ENCODE data around the gene SEC16A. TPM values are rescaled to one million over a fixed set of nuclear protein-coding genes. Genes with fewer than 3 reads are reported as not detected.

The SEC16A gene
- total and polyA plus RNA-seq, 4 donors = 11.1 to 61.0 (median 58.1) TPM

- ATAC-seq (ENCODE audit: low FRiP score) (no peak), DNase-seq (no peak)
- peaks cover 0 to 4% of the 10 kb centered on the region in 2 donors for H3K36me3 ChIP-seq (ENCODE audit: control insufficient read depth in 1 of 2, insufficient read depth in 2 of 2, low read length in 1 of 2)
- H3K4me3 ChIP-seq (ENCODE audit: low read length in 2 of 2) = no peak overlapping the region
- WGBS, 2 donors = 90 to 94% methylated on average over 13 of the region's 13 CpGs
- H3K27me3 ChIP-seq (ENCODE audit: control insufficient read depth in 1 of 2, insufficient read depth in 2 of 2, low read length in 1 of 2) = no peaks in the 10 kb centered on the region
- H3K27ac ChIP-seq (ENCODE audit: low read depth in 1 of 2, low read length in 2 of 2) = no peak overlapping the region
- intact Hi-C loops (cut with DNase I) = no loop called here
- no peaks in the 10 kb centered on the region for H3K9me3 ChIP-seq (ENCODE audit: control insufficient read depth, low read length)
- no peaks in the 10 kb centered on the region for H3K4me1 ChIP-seq (ENCODE audit: control insufficient read depth in 1 of 2, insufficient read depth in 2 of 2, low read length in 2 of 2)
Measured at GRCh38 chr9:136395020-136395340, 87.9 kb downstream of the SEC16A start.

GRCh38 chr9:136394312-136395019, 88.4 kb downstream of the SEC16A start:
- H3K4me1 ChIP-seq (ENCODE audit: control insufficient read depth in 1 of 2, insufficient read depth in 2 of 2, low read length in 2 of 2) = no peaks in the 10 kb centered on the region
- no peak overlapping the region for H3K27ac ChIP-seq (ENCODE audit: low read depth in 1 of 2, low read length in 2 of 2)
- intact Hi-C loops (cut with DNase I) = no loop called here
- ATAC-seq (ENCODE audit: low FRiP score) = no peak
- no peaks in the 10 kb centered on the region for H3K27me3 ChIP-seq (ENCODE audit: control insufficient read depth in 1 of 2, insufficient read depth in 2 of 2, low read length in 1 of 2)
- no peak overlapping the region for H3K4me3 ChIP-seq (ENCODE audit: low read length in 2 of 2)
- H3K36me3 ChIP-seq (ENCODE audit: control insufficient read depth in 1 of 2, insufficient read depth in 2 of 2, low read length in 1 of 2) = peaks cover 0 to 4% of the 10 kb centered on the region in 2 donors
- H3K9me3 ChIP-seq (ENCODE audit: control insufficient read depth, low read length) = no peaks in the 10 kb centered on the region
- WGBS, 2 donors = 94 to 95% methylated on average over 21 of the region's 21 CpGs
- no peak for DNase-seq

GRCh38 chr9:136393531-136393930, 89.3 kb downstream of the SEC16A start:
- no peak overlapping the region for H3K27ac ChIP-seq (ENCODE audit: low read depth in 1 of 2, low read length in 2 of 2)
- H3K36me3 ChIP-seq (ENCODE audit: control insufficient read depth in 1 of 2, insufficient read depth in 2 of 2, low read length in 1 of 2) = peaks cover 0 to 4% of the 10 kb centered on the region in 2 donors
- no peaks in the 10 kb centered on the region for H3K9me3 ChIP-seq (ENCODE audit: control insufficient read depth, low read length)
- no peaks in the 10 kb centered on the region for H3K4me1 ChIP-seq (ENCODE audit: control insufficient read depth in 1 of 2, insufficient read depth in 2 of 2, low read length in 2 of 2)
- DNase-seq (no peak), ATAC-seq (ENCODE audit: low FRiP score) (no peak)
- intact Hi-C loops (cut with DNase I) = no loop called here
- 85 to 87% methylated on average over 17 of the region's 17 CpGs for WGBS, 2 donors
- no peaks in the 10 kb centered on the region for H3K27me3 ChIP-seq (ENCODE audit: control insufficient read depth in 1 of 2, insufficient read depth in 2 of 2, low read length in 1 of 2)
- no peak overlapping the region for H3K4me3 ChIP-seq (ENCODE audit: low read length in 2 of 2)

GRCh38 chr9:136392538-136393449, 90.0 kb downstream of the SEC16A start:
- peak; percentile 30 for ATAC-seq (ENCODE audit: low FRiP score)
- WGBS, 2 donors = 84 to 87% methylated on average over 21 of the region's 21 CpGs
- no peaks in the 10 kb centered on the region for H3K9me3 ChIP-seq (ENCODE audit: control insufficient read depth, low read length)
- H3K4me3 ChIP-seq (ENCODE audit: low read length in 2 of 2) = no peak overlapping the region
- DNase-seq = no peak
- intact Hi-C loops (cut with DNase I) = no loop called here
- H3K4me1 ChIP-seq (ENCODE audit: control insufficient read depth in 1 of 2, insufficient read depth in 2 of 2, low read length in 2 of 2) = no peaks in the 10 kb centered on the region
- H3K27ac ChIP-seq (ENCODE audit: low read depth in 1 of 2, low read length in 2 of 2) = no peak overlapping the region
- peaks cover 0 to 4% of the 10 kb centered on the region in 2 donors for H3K36me3 ChIP-seq (ENCODE audit: control insufficient read depth in 1 of 2, insufficient read depth in 2 of 2, low read length in 1 of 2)
- no peaks in the 10 kb centered on the region for H3K27me3 ChIP-seq (ENCODE audit: control insufficient read depth in 1 of 2, insufficient read depth in 2 of 2, low read length in 1 of 2)

GRCh38 chr9:136391737-136392537, 90.9 kb downstream of the SEC16A start:
- no peaks in the 10 kb centered on the region for H3K4me1 ChIP-seq (ENCODE audit: control insufficient read depth in 1 of 2, insufficient read depth in 2 of 2, low read length in 2 of 2)
- H3K27me3 ChIP-seq (ENCODE audit: control insufficient read depth in 1 of 2, insufficient read depth in 2 of 2, low read length in 1 of 2) = no peaks in the 10 kb centered on the region
- H3K4me3 ChIP-seq (ENCODE audit: low read length in 2 of 2) = no peak overlapping the region
- 90 to 92% methylated on average over 27 to 28 of the region's 28 CpGs for WGBS, 2 donors
- H3K9me3 ChIP-seq (ENCODE audit: control insufficient read depth, low read length) = no peaks in the 10 kb centered on the region
- ATAC-seq (ENCODE audit: low FRiP score) (peak; percentile 42), DNase-seq (no peak)
- intact Hi-C loops (cut with DNase I) = no loop called here
- no peak overlapping the region for H3K27ac ChIP-seq (ENCODE audit: low read depth in 1 of 2, low read length in 2 of 2)
- peaks cover 0 to 4% of the 10 kb centered on the region in 2 donors for H3K36me3 ChIP-seq (ENCODE audit: control insufficient read depth in 1 of 2, insufficient read depth in 2 of 2, low read length in 1 of 2)

Small RNAs within 50 kb of the gene (microRNA-seq; reads per million reads assigned to microRNA genes)
- 0 to 0.99 reads per million in 2 donors for gene MIR4673

Other genes starting within 250 kb of the SEC16A start
- gene QSOX2, start 237.2 kb downstream of the SEC16A start, total RNA-seq = 1 to 10 TPM; 6.8 to 7.9 TPM
- 1 to 10 TPM; 1.0 to 5.7 TPM for gene QSOX2, start 237.2 kb downstream of the SEC16A start, polyA plus RNA-seq
- gene CCDC187, start 178.9 kb downstream of the SEC16A start, total RNA-seq = not detected
- not detected for gene CCDC187, start 178.9 kb downstream of the SEC16A start, polyA plus RNA-seq
- gene GPSM1, start 155.5 kb downstream of the SEC16A start, total RNA-seq = 10 to 100 TPM; 22.7 to 28.9 TPM
- gene GPSM1, start 155.5 kb downstream of the SEC16A start, polyA plus RNA-seq = 10 to 100 TPM in 1 of 2 donors, 1 to 10 TPM in 1; 6.9 to 53.7 TPM
- gene DNLZ, start 119.3 kb downstream of the SEC16A start, total RNA-seq = 10 to 100 TPM; 15.5 to 18.1 TPM
- gene DNLZ, start 119.3 kb downstream of the SEC16A start, polyA plus RNA-seq = 10 to 100 TPM; 12.4 to 14.4 TPM
- 1 to 10 TPM; 2.6 to 5.3 TPM for gene CARD9, start 109.4 kb downstream of the SEC16A start, total RNA-seq
- gene CARD9, start 109.4 kb downstream of the SEC16A start, polyA plus RNA-seq = 1 to 10 TPM; 1.4 to 4.4 TPM
- 1 to 10 TPM; 6.8 to 7.7 TPM for gene SNAPC4, start 82.9 kb downstream of the SEC16A start, total RNA-seq
- gene SNAPC4, start 82.9 kb downstream of the SEC16A start, polyA plus RNA-seq = 10 to 100 TPM in 1 of 2 donors, 1 to 10 TPM in 1; 1.6 to 13.9 TPM
- gene ENTR1, start 72.4 kb downstream of the SEC16A start, total RNA-seq = 10 to 100 TPM; 27.1 to 39.0 TPM
- gene ENTR1, start 72.4 kb downstream of the SEC16A start, polyA plus RNA-seq = 10 to 100 TPM; 15.0 to 47.2 TPM
- gene PMPCA, start 72.4 kb downstream of the SEC16A start, total RNA-seq = 10 to 100 TPM; 31.2 to 38.8 TPM
- gene PMPCA, start 72.4 kb downstream of the SEC16A start, polyA plus RNA-seq = 10 to 100 TPM; 16.2 to 72.0 TPM
- 10 to 100 TPM in 1 of 2 donors, 1 to 10 TPM in 1; 8.6 to 14.9 TPM for gene INPP5E, start 43.2 kb downstream of the SEC16A start, total RNA-seq
- gene INPP5E, start 43.2 kb downstream of the SEC16A start, polyA plus RNA-seq = 10 to 100 TPM in 1 of 2 donors, 1 to 10 TPM in 1; 2.8 to 15.6 TPM
- gene NOTCH1, start 63.0 kb upstream of the SEC16A start, total RNA-seq = 10 to 100 TPM; 47.4 to 81.6 TPM
- gene NOTCH1, start 63.0 kb upstream of the SEC16A start, polyA plus RNA-seq = 1 to 10 TPM; 3.1 to 8.5 TPM
- 100 to 1,000 TPM in 1 of 2 donors, 10 to 100 TPM in 1; 78.6 to 308 TPM for gene EGFL7, start 179.9 kb upstream of the SEC16A start, total RNA-seq
- 10 to 100 TPM; 13.1 to 32.0 TPM for gene EGFL7, start 179.9 kb upstream of the SEC16A start, polyA plus RNA-seq
- 10 to 100 TPM; 26.9 to 31.5 TPM for gene AGPAT2, start 204.4 kb upstream of the SEC16A start, total RNA-seq
- gene AGPAT2, start 204.4 kb upstream of the SEC16A start, polyA plus RNA-seq = 10 to 100 TPM; 49.5 to 64.9 TPM
- 10 to 100 TPM in 1 of 2 donors, 1 to 10 TPM in 1; 7.3 to 13.6 TPM for gene DIPK1B, start 229.5 kb upstream of the SEC16A start, total RNA-seq
- gene DIPK1B, start 229.5 kb upstream of the SEC16A start, polyA plus RNA-seq = 1 to 10 TPM; 1.1 to 4.8 TPM